Measurements from ENCODE around the gene ATP13A1.
"Not testable (repeated sequence)": the region's sequence is repeated elsewhere in the genome, so short reads cannot be mapped to it uniquely, and the experiment has no call there.

ATP13A1 gene

DNA sequence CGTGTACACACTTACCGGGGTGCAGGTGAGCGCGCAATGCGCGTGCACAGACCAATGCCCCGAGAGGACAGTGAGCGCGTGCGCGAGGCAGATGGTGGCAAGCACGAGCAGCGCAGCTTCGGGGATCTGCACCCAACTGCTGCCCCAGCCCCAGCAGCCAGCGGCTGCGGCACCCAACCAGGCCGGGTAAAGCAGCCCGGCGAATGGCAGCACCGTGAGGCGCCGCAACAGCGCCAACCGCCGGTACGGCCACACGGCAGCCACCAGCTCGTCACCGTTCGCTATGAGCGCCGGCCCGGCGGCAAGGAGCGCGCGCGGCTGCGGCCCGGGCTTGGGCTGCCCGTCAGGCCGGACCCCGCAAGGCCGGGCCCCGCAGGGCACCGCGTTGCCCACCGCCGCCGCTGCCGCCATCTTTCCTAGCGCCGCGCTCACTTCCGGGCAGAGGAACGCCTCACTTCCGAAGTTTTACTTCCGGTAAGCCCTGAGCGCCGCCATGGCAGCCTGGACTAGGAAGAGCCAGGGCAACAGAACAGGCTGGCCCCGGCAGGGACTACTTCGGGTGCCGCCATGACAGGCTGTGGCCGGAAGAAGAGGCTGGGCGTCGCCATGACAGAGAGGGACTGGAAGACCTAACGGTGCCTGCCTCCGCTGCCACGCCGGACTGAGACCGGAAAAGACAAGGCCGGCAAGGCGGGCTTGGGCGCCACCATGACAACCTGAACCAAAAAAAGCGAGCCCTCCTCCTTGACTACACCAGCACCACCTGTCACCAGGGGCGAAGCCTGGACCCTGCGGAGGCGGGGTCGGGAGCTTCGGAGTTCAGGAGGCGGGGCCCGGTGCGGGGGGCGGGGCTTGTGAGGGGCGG is at the start of gene ATP13A1:
TSS of gene ATP13A1 (minus strand) at position 421 of the 865 bp plus-strand sequence. CDS start at position 411, 10 bp downstream.
- no peaks in the 10 kb centered on the region for H3K9me3 Mint-ChIP-seq
- peak; percentile 95 for DNase-seq
- peaks cover 58% of the 10 kb centered on the region for H3K36me3 Mint-ChIP-seq (ENCODE audit: low read depth)
- peaks cover 41% of the 10 kb centered on the region for H3K4me1 Mint-ChIP-seq (ENCODE audit: low read depth)
- no peaks in the 10 kb centered on the region for H3K27me3 Mint-ChIP-seq
- peak within 1 kb of the TSS; percentile 95 for H3K4me3 Mint-ChIP-seq
- H3K27ac Mint-ChIP-seq, result peak within 1 kb of the TSS; percentile 97

DNA sequence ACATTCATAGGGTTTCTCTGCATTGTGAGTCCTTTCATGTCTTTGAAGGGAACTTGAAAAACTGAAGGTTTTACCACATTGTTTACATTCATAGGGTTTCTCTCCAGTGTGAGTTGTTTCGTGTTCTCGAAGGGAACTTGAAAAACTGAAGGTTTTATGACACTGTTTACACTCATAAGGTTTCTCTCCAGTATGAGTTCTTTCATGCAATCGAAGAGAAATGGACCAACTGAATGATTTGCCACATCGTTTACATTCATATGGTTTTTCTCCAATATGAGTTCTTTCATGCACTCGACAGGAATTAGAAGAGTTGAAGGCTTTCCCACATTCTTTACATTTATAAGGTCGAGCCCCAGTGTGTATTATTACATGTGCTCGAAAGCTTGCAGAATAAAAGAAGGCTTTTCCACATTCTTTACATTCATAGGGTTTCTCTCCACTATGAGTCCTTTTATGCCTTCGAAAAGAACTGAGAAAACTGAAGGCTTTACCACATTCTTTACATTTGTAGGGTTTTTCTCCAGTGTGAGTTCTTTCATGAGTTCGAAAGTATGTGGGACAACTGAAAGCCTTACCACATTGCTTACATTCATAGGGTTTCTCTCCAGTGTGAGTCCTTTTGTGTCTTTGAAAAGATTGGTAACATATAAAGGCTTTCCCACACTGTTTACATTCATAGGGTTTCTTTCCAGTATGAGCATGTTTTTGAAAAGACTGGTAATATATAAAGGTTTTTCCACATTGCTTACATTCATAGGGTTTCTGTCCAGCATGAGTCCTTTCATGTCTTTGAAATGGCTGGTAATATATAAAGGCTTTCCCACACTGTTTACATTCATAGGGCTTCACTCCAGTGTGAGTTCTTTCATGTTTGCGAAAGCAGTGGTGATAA is 48.7 kb upstream of the ATP13A1 start:
- Mint-ChIP-seq H3K4me3 (no peak overlapping the region), H3K4me1 (ENCODE audit: low read depth) (no peaks in the 10 kb centered on the region), H3K9me3 (peaks cover 66% of the 10 kb centered on the region), H3K27me3 (no peaks in the 10 kb centered on the region), H3K36me3 (ENCODE audit: low read depth) (peaks cover 98% of the 10 kb centered on the region), H3K27ac (no peak overlapping the region)
- no peak for DNase-seq

DNA sequence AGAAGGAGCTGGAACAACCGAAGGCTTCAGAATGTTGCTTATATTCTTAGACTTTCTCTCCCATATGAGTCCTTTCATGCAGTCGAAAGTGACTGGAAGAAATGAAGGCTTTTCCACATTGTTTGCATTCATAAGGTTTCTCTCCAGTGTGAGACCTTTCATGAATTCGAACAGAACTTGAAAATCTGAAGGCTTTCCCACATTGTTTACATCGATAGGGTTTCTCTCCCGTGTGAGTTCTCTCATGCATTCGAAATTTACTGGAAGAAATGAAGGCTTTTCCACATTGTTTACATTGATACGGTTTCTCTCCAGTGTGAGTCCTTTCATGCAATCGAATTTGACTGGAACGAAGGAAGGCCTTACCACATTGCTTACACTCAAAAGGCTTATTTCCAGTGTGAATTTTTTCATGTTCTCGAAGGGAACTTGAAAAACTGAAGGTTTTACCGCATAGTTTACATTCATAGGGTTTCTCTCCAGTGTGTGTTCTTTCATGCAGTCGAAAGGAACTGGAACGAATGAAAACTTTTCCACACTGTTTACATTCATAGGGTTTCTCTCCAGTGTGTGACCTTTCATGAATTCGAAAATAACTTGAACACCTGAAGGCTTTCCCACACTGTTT is 47.9 kb upstream of the ATP13A1 start:
- Mint-ChIP-seq H3K9me3 (peaks cover 65% of the 10 kb centered on the region), H3K36me3 (ENCODE audit: low read depth) (peaks cover 98% of the 10 kb centered on the region), H3K27ac (no peak overlapping the region), H3K4me3 (no peak overlapping the region), H3K4me1 (ENCODE audit: low read depth) (no peaks in the 10 kb centered on the region), H3K27me3 (no peaks in the 10 kb centered on the region)
- DNase-seq, result no peak

DNA sequence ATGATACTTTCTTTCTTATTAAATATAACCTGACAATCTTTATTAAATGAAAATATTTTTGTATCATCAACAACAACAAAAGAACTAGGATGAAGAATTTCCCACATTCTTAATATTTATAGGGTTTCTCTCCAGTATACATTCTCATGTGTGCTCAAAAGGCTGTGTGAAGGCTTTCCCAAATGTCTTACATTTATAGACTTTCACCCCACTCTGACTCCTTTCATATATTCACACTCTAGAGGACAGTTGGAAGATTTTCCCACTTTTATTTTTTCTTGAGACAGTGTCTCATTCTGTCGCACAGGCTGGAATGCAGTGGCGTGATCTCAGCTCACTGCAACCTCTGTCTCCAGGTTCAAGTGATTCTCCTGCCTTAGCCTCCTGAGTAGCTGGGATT is 47.0 kb upstream of the ATP13A1 start:
- Mint-ChIP-seq H3K9me3 (peaks cover 65% of the 10 kb centered on the region), H3K27me3 (no peaks in the 10 kb centered on the region), H3K4me1 (ENCODE audit: low read depth) (no peaks in the 10 kb centered on the region), H3K27ac (no peak overlapping the region), H3K36me3 (ENCODE audit: low read depth) (peaks cover 95% of the 10 kb centered on the region), H3K4me3 (no peak overlapping the region)
- DNase-seq, result no peak

DNA sequence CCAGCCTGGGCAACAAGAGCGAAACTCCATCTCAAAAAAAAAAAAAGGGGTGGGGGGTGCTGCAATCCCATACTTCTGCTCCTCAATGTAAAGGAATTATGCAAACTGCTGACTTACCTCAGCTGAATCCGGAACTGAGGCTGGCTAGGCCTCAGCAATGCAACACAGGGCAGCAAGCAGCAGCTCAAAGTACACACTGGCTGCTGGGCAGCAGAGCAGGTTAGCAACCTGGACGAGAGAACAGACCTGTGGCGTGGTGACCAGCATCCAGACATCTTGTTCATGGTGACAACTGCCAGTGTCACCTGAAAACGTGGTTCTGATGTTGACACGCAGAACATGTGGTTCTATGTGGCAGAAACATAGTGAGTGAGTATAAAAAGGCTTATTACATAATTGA is 41.4 kb upstream of the ATP13A1 start:
- Mint-ChIP-seq H3K27ac (no peak overlapping the region), H3K27me3 (no peaks in the 10 kb centered on the region), H3K9me3 (peaks cover 65% of the 10 kb centered on the region), H3K36me3 (ENCODE audit: low read depth) (peaks cover 73% of the 10 kb centered on the region), H3K4me1 (ENCODE audit: low read depth) (no peaks in the 10 kb centered on the region), H3K4me3 (no peak overlapping the region)
- no peak for DNase-seq

DNA sequence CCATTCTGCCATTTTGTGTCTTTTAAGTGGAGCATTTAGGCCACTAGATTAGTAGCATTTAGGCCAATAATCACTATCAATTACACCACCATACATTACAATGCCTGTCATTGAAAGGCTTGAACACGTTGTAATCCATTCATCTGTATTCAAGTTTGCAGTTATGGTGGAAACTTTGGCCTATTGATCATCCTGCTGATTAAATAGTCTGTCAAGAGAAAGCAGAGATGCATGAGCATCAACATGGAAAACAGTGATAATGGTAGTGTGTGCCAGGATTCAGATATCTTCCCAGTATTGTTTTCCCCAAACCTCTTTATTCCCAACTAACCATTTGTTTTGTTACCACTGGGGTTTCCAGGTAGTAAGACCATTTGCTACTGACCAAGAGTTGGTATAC is 37.0 kb upstream of the ATP13A1 start:
- not testable (repeated sequence) for DNase-seq; H3K27me3 Mint-ChIP-seq; H3K27ac Mint-ChIP-seq; H3K4me3 Mint-ChIP-seq; H3K4me1 Mint-ChIP-seq (ENCODE audit: low read depth)
- peaks cover 41% of the 10 kb centered on the region for H3K9me3 Mint-ChIP-seq
- peaks cover 36% of the 10 kb centered on the region for H3K36me3 Mint-ChIP-seq (ENCODE audit: low read depth)

DNA sequence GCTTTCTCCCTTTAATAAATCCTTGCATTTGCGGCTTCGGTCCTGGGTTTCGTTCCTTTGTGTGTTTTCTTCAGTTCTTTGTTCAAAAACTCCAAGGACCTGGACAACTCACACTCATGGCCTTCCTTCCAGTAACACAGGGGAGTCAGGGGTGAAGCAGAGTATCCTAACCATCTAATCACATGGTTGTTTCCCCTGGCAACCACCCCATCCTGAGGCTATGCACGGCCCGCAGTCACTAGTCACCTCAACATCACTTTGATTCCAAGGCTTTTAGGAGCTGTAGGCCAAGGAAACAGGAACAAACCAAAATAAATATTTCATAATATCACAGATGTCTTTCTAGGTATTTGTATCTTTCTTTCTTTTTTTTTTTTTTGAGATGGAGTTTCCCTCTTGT is 34.1 kb upstream of the ATP13A1 start:
- DNase-seq, result no peak
- Mint-ChIP-seq H3K4me3 (no peak overlapping the region), H3K27me3 (no peaks in the 10 kb centered on the region), H3K27ac (no peak overlapping the region), H3K4me1 (ENCODE audit: low read depth) (no peaks in the 10 kb centered on the region), H3K9me3 (peaks cover 29% of the 10 kb centered on the region), H3K36me3 (ENCODE audit: low read depth) (peaks cover 17% of the 10 kb centered on the region)

DNA sequence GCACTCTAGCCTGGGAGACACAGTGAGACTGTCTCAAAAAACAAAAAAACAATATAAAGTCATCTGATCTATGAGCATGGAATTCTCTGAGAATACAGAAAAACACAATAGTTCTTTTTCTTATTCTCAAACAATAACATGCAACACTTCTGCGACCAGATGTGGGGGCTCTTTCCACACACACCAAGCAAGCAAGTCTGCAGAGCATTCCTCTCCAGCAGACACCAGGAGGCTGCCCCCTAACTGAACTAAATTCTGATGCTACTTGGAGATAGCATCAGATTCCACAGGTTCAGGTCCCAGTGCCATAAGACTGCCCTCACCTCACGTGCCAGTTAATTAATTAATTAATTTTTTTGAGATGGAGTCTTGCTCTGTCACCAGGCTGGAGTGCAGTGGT is 32.9 kb upstream of the ATP13A1 start:
- H3K27ac Mint-ChIP-seq, result no peak overlapping the region
- peaks cover 24% of the 10 kb centered on the region for H3K36me3 Mint-ChIP-seq (ENCODE audit: low read depth)
- H3K27me3 Mint-ChIP-seq, result no peaks in the 10 kb centered on the region
- no peak overlapping the region for H3K4me3 Mint-ChIP-seq
- peaks cover 29% of the 10 kb centered on the region for H3K9me3 Mint-ChIP-seq
- DNase-seq, result no peak
- H3K4me1 Mint-ChIP-seq (ENCODE audit: low read depth), result no peaks in the 10 kb centered on the region

DNA sequence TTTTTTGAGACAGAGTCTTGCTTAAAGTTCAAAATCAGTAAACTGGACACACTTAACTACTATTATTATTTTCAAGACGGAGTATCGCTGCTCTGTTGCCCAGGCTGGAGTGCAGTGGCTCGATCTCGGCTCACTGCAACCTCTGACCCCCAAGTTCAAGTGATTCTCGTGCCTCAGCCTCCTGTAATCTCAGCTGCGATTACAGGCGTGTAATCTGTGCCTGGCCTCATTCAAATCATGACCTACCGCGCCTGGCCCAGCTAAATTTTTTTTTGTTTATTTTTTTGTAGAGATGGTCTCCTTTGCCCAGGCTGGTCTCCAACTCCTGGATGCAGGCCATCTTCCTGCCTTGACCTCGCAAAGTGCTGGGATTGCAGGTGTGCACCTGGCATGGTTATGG is 28.2 kb upstream of the ATP13A1 start:
- no peaks in the 10 kb centered on the region for H3K4me1 Mint-ChIP-seq (ENCODE audit: low read depth)
- no peak overlapping the region for H3K4me3 Mint-ChIP-seq
- no peaks in the 10 kb centered on the region for H3K27me3 Mint-ChIP-seq
- no peak overlapping the region for H3K27ac Mint-ChIP-seq
- peaks cover 28% of the 10 kb centered on the region for H3K36me3 Mint-ChIP-seq (ENCODE audit: low read depth)
- H3K9me3 Mint-ChIP-seq, result peaks cover 14% of the 10 kb centered on the region
- no peak for DNase-seq

DNA sequence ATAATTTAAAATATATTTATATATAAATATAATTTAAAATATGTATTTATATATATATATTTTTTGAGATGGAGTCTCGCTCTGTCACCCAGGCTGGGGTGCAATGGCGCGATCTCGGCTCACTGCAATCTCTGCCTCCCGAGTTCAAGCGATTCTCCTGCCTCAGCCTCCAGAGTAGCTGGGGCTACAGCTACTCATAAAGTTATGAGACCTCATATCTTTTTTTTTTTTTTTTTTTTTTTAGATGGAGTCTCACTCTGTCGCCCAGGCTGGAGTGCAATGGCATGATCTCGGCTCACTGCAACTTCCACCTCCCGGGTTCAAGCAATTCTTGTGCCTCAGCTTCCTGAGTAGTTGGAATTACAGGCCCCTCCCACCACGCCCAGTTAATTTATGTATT is 25.5 kb upstream of the ATP13A1 start:
- not testable (repeated sequence) for H3K27me3 Mint-ChIP-seq; DNase-seq; H3K4me1 Mint-ChIP-seq (ENCODE audit: low read depth); H3K27ac Mint-ChIP-seq; H3K4me3 Mint-ChIP-seq
- Mint-ChIP-seq H3K36me3 (ENCODE audit: low read depth) (peaks cover 48% of the 10 kb centered on the region), H3K9me3 (peaks cover 18% of the 10 kb centered on the region)

DNA sequence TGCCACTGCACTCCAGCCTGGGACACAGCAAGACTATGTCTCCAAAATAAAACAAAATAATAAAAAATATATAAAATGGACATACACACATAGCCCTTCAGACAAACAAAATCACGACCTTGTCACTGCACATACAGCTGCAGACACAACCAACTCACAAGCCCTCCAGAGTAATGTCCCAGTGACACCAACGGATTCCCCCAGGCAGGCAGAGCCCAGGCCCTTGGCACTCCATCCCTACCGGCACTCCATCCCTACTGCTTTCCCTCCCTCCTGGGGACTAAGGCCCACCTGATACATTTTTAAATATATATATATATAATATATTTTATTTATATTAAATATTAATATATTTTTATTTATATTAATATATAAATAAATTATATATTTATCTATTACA is 23.6 kb upstream of the ATP13A1 start:
- H3K27me3 Mint-ChIP-seq, result no peaks in the 10 kb centered on the region
- no peak overlapping the region for H3K4me3 Mint-ChIP-seq
- peaks cover 62% of the 10 kb centered on the region for H3K36me3 Mint-ChIP-seq (ENCODE audit: low read depth)
- peaks cover 29% of the 10 kb centered on the region for H3K9me3 Mint-ChIP-seq
- DNase-seq, result no peak
- H3K4me1 Mint-ChIP-seq (ENCODE audit: low read depth), result no peaks in the 10 kb centered on the region
- H3K27ac Mint-ChIP-seq, result no peak overlapping the region

DNA sequence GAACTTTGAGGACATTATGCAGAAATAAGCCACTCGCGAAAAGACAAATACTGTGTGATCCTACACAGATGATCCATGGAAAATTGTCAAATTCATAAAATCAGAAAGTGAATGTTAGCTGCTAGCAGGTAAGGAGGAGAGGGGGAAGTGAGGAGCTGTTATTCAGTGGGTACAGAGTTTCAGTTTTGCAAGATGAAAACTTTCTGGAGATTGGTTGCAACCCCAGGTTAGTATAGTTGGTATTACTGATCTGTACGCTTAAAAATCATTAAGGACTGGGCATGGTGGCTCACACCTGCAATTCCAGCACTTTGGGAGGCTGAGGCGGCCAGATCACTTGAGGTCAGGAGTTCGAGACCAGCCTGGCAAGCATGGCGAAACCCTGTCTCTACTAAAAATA is 23.1 kb upstream of the ATP13A1 start:
- Mint-ChIP-seq H3K27me3 (no peaks in the 10 kb centered on the region), H3K9me3 (peaks cover 29% of the 10 kb centered on the region), H3K36me3 (ENCODE audit: low read depth) (peaks cover 63% of the 10 kb centered on the region), H3K4me1 (ENCODE audit: low read depth) (no peaks in the 10 kb centered on the region), H3K27ac (no peak overlapping the region), H3K4me3 (no peak overlapping the region)
- DNase-seq, result no peak

DNA sequence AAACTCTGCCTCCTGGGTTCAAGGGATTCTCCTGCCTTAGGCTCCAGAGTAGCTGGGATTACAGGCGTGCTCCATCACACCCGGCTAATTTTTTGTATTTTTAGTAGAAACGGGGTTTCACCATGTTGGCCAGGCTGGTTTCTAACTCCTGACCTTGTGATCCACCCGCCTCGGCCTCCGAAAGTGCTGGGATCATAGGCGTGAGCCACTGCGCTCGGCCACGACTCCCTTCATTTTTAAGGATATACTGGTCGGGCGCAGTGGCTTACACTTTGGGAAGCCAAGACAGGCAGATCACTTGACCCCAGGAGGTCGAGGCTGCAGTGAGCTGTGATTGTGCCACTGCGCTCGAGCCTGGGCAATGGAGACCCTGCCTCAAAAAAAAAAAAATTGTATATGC is 22.6 kb upstream of the ATP13A1 start:
- H3K36me3 Mint-ChIP-seq (ENCODE audit: low read depth), result peaks cover 66% of the 10 kb centered on the region
- not testable (repeated sequence) for H3K27me3 Mint-ChIP-seq; H3K27ac Mint-ChIP-seq; H3K4me1 Mint-ChIP-seq (ENCODE audit: low read depth); DNase-seq; H3K4me3 Mint-ChIP-seq
- H3K9me3 Mint-ChIP-seq, result peaks cover 30% of the 10 kb centered on the region

DNA sequence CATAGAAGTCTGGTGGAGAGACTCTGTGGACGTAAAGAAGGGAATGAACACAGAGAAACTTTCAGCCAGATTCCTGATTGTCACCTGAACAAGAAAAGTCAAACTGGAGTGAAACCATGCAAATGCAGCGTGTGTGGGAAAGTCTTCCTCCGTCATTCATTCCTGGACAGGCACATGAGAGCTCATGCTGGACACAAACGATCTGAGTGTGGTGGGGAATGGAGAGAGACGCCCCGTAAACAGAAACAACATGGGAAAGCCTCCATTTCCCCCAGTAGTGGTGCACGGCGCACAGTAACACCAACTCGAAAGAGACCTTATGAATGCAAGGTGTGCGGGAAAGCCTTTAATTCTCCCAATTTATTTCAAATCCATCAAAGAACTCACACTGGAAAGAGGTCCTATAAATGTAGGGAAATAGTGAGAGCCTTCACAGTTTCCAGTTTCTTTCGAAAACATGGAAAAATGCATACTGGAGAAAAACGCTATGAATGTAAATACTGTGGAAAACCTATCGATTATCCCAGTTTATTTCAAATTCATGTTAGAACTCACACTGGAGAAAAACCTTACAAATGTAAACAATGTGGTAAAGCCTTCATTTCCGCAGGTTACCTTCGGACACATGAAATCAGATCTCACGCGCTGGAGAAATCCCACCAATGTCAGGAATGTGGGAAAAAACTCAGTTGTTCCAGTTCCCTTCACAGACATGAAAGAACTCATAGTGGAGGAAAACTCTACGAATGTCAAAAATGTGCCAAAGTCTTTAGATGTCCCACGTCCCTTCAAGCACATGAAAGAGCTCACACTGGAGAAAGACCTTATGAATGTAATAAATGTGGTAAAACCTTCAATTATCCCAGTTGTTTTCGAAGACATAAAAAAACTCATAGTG is 15.9 kb upstream of the ATP13A1 start:
- no peak for DNase-seq
- Mint-ChIP-seq H3K27me3 (no peaks in the 10 kb centered on the region), H3K27ac (no peak overlapping the region), H3K4me1 (ENCODE audit: low read depth) (peaks cover 14% of the 10 kb centered on the region), H3K36me3 (ENCODE audit: low read depth) (peaks cover 98% of the 10 kb centered on the region), H3K9me3 (peaks cover 61% of the 10 kb centered on the region), H3K4me3 (no peak overlapping the region)

Measured in activated T-cell treated with anti-CD3 and anti-CD28 coated beads, Interleukin-2, amount 50 U/mL, for 24 hours (primary cell).